B cell (primary cell): ENCODE data around the gene PLD3. TPM values are rescaled to one million over a fixed set of nuclear protein-coding genes. Genes with fewer than 3 reads are reported as not detected.

Experiments
- ATAC-seq: fragments of 200-7000 bp; cut with Tn5 transposase; one replicate; pipeline ENCODE4 v1.10.0; 2021; ENCODE audit warnings: low read depth, mild to moderate bottlenecking, moderate number of reproducible peaks, moderate library complexity
- CTCF ChIA-PET: fragments of 350-600 bp; sonication (Branson Sonifier 250); formaldehyde crosslinking; loops from one replicate; lab custom pipeline; 2021; ENCODE audit warnings: antibody characterized with exemption, inconsistent platforms; lab: Charles Lee
- POLR2A ChIA-PET: fragments of 350-600 bp; sonication (Branson Sonifier 250); formaldehyde crosslinking; loops from one replicate; lab custom pipeline; 2021; ENCODE audit warnings: antibody characterized with exemption; lab: Charles Lee
- DNase-seq: peaks from one replicate; pipeline ENCODE4 v3.0.0; 2013
- H2AFZ ChIP-seq: 2 replicates; pipeline ENCODE4 v1.6.1; 2012; ENCODE audit warnings: mild to moderate bottlenecking, low read depth, low read length; ENCODE audit not compliant: insufficient read depth, poor library complexity, severe bottlenecking
- H3K27ac ChIP-seq, 2 donors: 1 replicate in 1 of 2; 2 replicates in 1 of 2; pipeline ENCODE4 v1.5.1; 2012 to 2013; ENCODE audit warnings: low read length in 2 of 2, mild to moderate bottlenecking in 2 of 2, moderate library complexity in 1 of 2
- H3K27me3 ChIP-seq, 4 experiments: fragments of 200-600 bp in 1 of 4; sonication (generic) in 1 of 4; replicated peaks in 1 of 4; 1 replicate in 2 of 4; 2 replicates in 2 of 4; pipeline versions ENCODE4 v1.6.1 to v1.7.0; 2013 to 2016; ENCODE audit warnings: low read length in 3 of 4, mild to moderate bottlenecking in 2 of 4, mixed read lengths in 1 of 4, moderate library complexity in 1 of 4; ENCODE audit not compliant: insufficient read depth in 4 of 4, control insufficient read depth in 3 of 4; ENCODE audit errors: control extremely low read depth in 1 of 4
- H3K36me3 ChIP-seq, 2 experiments: replicated peaks in 1 of 2; 1 replicate in 1 of 2; 2 replicates in 1 of 2; pipeline versions ENCODE4 v1.6.1 to v1.7.1; 2013; ENCODE audit warnings: low read length in 1 of 2; ENCODE audit not compliant: insufficient read depth in 2 of 2, control insufficient read depth in 1 of 2; ENCODE audit errors: control extremely low read depth in 1 of 2, extremely low read depth in 1 of 2
- H3K4me1 ChIP-seq, 2 donors: fragments of 200-600 bp in 1 of 2; sonication (generic) in 1 of 2; 1 replicate in 1 of 2; 2 replicates in 1 of 2; pipeline versions ENCODE4 v1.5.1 to v1.6.1; 2013 to 2017; ENCODE audit warnings: low read length in 2 of 2; ENCODE audit not compliant: control insufficient read depth in 2 of 2, insufficient read depth in 2 of 2
- H3K4me2 ChIP-seq: replicated peaks from 2 replicates; pipeline ENCODE3; 2012; ENCODE audit warnings: mild to moderate bottlenecking, low read depth, low read length; ENCODE audit not compliant: poor library complexity, severe bottlenecking
- H3K4me3 ChIP-seq, 5 experiments: fragments of 200-600 bp in 1 of 5; sonication (generic) in 1 of 5; 1 replicate in 3 of 5; 2 replicates in 2 of 5; pipeline versions ENCODE4 v1.5.1 to v1.7.0; 2011 to 2016; ENCODE audit warnings: low read length in 4 of 5, mild to moderate bottlenecking in 4 of 5, low read depth in 2 of 5, control low read depth in 1 of 5, moderate library complexity in 1 of 5; ENCODE audit not compliant: insufficient read depth in 1 of 5; ENCODE audit errors: control extremely low read depth in 1 of 5, extremely low read depth in 1 of 5
- H3K79me2 ChIP-seq: fragments of 200-600 bp; sonication (generic); one replicate; pipeline ENCODE4 v1.6.0; 2016; ENCODE audit warnings: low read length; ENCODE audit not compliant: control insufficient read depth, insufficient read depth
- H3K9ac ChIP-seq: fragments of 200-600 bp; sonication (generic); 2 replicates; pipeline ENCODE4 v1.6.1; 2017; ENCODE audit warnings: mild to moderate bottlenecking, low read length, moderate library complexity
- H3K9me3 ChIP-seq, 3 donors: one replicate each; pipeline versions ENCODE4 v1.6.1 to v1.7.1; 2013; ENCODE audit warnings: low read length in 2 of 3; ENCODE audit not compliant: control insufficient read depth in 2 of 3, insufficient read depth in 1 of 3; ENCODE audit errors: control extremely low read depth in 1 of 3
- H4K20me1 ChIP-seq: 2 replicates; pipeline ENCODE4 v1.6.0; 2012; ENCODE audit warnings: mild to moderate bottlenecking, low read length; ENCODE audit not compliant: insufficient read depth, control insufficient read depth, poor library complexity, severe bottlenecking
- H3K27ac Mint-ChIP-seq: one replicate; pipeline ENCODE4 v1.8.0; 2021; ENCODE audit warnings: mixed read lengths
- H3K27me3 Mint-ChIP-seq: one replicate; pipeline ENCODE4 v1.8.0; 2021; ENCODE audit warnings: mixed read lengths
- H3K4me1 Mint-ChIP-seq: one replicate; pipeline ENCODE4 v1.8.0; 2021; ENCODE audit warnings: mixed read lengths
- H3K4me3 Mint-ChIP-seq: one replicate; pipeline ENCODE4 v1.8.0; 2021; ENCODE audit warnings: mixed read lengths
- H3K9me3 Mint-ChIP-seq: one replicate; pipeline ENCODE4 v1.8.0; 2022; ENCODE audit warnings: mixed read lengths; ENCODE audit not compliant: insufficient read depth
- EZH2 ChIP-seq: IDR thresholded peaks from 2 replicates; pipeline ENCODE4 v1.6.1; 2012; ENCODE audit warnings: borderline replicate concordance, low read depth, mild to moderate bottlenecking, moderate library complexity, low read length; ENCODE audit not compliant: insufficient read depth, poor library complexity, severe bottlenecking
- WGBS: methylation state at CpG from one replicate; pipeline ENCODE4 v1.1.5; 2013; ENCODE audit warnings: missing lambda C conversion rate; ENCODE audit not compliant: insufficient coverage; 5-methylcytosine and 5-hydroxymethylcytosine counted together
- intact Hi-C: fragments of 100-400 bp; cut with micrococcal nuclease; formaldehyde crosslinking; loops from one replicate; pipeline ENCODE4 v1.10.0; 2022
- polyA plus RNA-seq: library from polyadenylated mRNA; depleted of rRNA; stranded (reverse); fragments of >200 nt; gene quantifications from 2 replicates; pipeline ENCODE4 v1.2.3, GENCODE V29; 2012
- total RNA-seq, 2 donors: library from RNA; stranded (reverse); fragments of 120-200 nt in 1 of 2; gene quantifications; 1 replicate in 1 of 2; 2 replicates in 1 of 2; pipeline versions ENCODE4 v1.2.3 to v1.2.4, GENCODE V29; 2013 to 2022
- TF ChIP-seq, protein P1 (sequence below): fragments of 200-600 bp; IDR thresholded peaks from one replicate; pipeline ENCODE4 v1.8.0; 2022; ENCODE audit warnings: antibody characterized with exemption, mild to moderate bottlenecking

PLD3 gene
- total and polyA plus RNA-seq, 2 donors (not counting 1 experiment from before 2014, with no cell fraction given): 61.7 to 153 TPM

GRCh38 chr19:40403262-40403984 is 54.9 kb downstream of the PLD3 start:
- Histone ChIP-seq H3K27ac (peak overlapping the region; percentile 30 to 49), H3K9ac (peak overlapping the region; percentile 76)
- CTCF ChIA-PET: interaction anchor here (0.6 to 3.9 kb wide), 10 partner anchors 17 to 346 kb away, joined by 3 to 26 read pairs (median 4); partner anchors contain the start of genes BLVRB and SERTAD1

More at GRCh38 chr19:40403262-40403984, 54.9 kb downstream of the PLD3 start:
- POLR2A ChIA-PET: interaction anchor here (0.6 to 1.3 kb wide), 7 partner anchors 18 to 952 kb away, joined by 3 to 14 read pairs (median 4); partner anchors contain the start of gene PLD3
- Mint-ChIP-seq H3K27me3 (peaks cover 8% of the 10 kb centered on the region), H3K4me3 (peak overlapping the region; percentile 97), H3K4me1 (peaks cover 29% of the 10 kb centered on the region), H3K27ac (peak overlapping the region; percentile 93), H3K9me3 (no peaks in the 10 kb centered on the region)
- Histone ChIP-seq H3K79me2 (no peaks in the 10 kb centered on the region), H3K4me1 (peaks cover 6 to 18% of the 10 kb centered on the region in 2 donors), H3K4me3 (peak overlapping the region; percentile 27 to 84 (median 74)), H3K4me2 (peak overlapping the region; percentile 97), H3K36me3 (no peaks in the 10 kb centered on the region), H4K20me1 (no peaks in the 10 kb centered on the region), H3K27me3 (peaks cover 0 to 6% (median 3%) of the 10 kb centered on the region in 4 experiments), H2AFZ (peak overlapping the region; percentile 99), H3K9me3 (peaks cover 0 to 3% (median 0%) of the 10 kb centered on the region in 3 donors)
- TF ChIP-seq EZH2: no peak
- TF ChIP-seq, protein P1, sequence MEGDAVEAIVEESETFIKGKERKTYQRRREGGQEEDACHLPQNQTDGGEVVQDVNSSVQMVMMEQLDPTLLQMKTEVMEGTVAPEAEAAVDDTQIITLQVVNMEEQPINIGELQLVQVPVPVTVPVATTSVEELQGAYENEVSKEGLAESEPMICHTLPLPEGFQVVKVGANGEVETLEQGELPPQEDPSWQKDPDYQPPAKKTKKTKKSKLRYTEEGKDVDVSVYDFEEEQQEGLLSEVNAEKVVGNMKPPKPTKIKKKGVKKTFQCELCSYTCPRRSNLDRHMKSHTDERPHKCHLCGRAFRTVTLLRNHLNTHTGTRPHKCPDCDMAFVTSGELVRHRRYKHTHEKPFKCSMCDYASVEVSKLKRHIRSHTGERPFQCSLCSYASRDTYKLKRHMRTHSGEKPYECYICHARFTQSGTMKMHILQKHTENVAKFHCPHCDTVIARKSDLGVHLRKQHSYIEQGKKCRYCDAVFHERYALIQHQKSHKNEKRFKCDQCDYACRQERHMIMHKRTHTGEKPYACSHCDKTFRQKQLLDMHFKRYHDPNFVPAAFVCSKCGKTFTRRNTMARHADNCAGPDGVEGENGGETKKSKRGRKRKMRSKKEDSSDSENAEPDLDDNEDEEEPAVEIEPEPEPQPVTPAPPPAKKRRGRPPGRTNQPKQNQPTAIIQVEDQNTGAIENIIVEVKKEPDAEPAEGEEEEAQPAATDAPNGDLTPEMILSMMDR: no peak
- DNase-seq (peak; percentile 86), ATAC-seq (peak; percentile 81)
- intact Hi-C loops: loop anchor here (1.0 to 10.0 kb wide), 2 partner anchors 118 to 891 kb away; partner anchors contain the start of gene AKT2
- WGBS: 0% methylated on average over 25 of the region's 41 CpGs
